Measurements from ENCODE around the gene GINS2. TPM values are rescaled to one million over a fixed set of nuclear protein-coding genes. Genes with fewer than 3 reads are reported as not detected.

Gene GINS2
- total RNA-seq, 1 experiment from 2014 or later = 38.0 TPM

DNA sequence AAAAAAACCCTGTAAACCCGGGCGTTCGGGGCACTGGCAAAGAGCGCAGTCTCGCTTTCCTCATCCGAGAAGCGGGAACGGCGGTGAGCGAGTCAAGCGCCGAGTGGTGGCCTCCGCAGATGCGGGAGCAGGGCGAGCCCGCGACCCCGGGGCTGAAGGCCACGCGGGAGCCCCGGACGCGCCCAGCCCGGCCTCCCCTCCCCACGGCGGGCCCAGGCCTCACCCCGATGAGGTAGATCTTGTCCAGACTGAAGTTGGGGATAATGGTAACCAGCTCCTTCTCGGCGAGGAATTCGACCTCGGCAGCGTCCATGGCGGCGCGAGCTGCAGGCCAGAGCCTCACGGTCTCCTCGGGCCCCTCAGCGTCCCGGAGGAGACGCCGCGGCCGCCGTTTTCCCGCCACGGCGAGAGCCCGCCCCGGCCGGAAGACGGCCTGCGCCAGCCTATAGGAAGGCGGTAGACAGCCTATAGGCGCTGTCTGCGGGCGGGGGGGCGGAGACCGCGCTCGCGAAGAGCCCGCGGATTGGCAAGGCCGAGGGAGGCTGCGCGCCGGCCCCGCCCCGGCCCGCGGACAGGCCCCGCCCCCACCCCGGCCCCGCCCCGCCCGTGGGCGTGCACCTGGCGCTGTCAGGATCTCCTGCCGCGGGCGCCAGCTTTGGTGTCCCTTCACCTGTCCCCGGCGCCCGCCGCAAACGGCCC is at the start of gene GINS2 (continued):
- TF ChIP-seq, protein P1, sequence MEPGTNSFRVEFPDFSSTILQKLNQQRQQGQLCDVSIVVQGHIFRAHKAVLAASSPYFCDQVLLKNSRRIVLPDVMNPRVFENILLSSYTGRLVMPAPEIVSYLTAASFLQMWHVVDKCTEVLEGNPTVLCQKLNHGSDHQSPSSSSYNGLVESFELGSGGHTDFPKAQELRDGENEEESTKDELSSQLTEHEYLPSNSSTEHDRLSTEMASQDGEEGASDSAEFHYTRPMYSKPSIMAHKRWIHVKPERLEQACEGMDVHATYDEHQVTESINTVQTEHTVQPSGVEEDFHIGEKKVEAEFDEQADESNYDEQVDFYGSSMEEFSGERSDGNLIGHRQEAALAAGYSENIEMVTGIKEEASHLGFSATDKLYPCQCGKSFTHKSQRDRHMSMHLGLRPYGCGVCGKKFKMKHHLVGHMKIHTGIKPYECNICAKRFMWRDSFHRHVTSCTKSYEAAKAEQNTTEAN (CRISPR knock-in tag; IDR thresholded peaks at IDR 0.05) = 0 out of 2 replicates have a peak, but pooled peaks have one; percentile 23
- TF ChIP-seq ZBTB21 (CRISPR knock-in tag; IDR thresholded peaks at IDR 0.05; ENCODE audit: borderline replicate concordance) (no peak), ZNF121 (CRISPR knock-in tag; IDR thresholded peaks at IDR 0.05) (no peak), ZNF396 (CRISPR knock-in tag; IDR thresholded peaks at IDR 0.05; ENCODE audit: borderline replicate concordance) (no peak), FOXK1 (CRISPR knock-in tag; IDR thresholded peaks at IDR 0.05) (peak; percentile 75; the same call in 1 of the 2 replicates), ZNF138 (CRISPR knock-in tag; conservative IDR thresholded peaks at IDR 0.05) (no peak; the same call in 1 of the 2 replicates), MYBL2 (CRISPR knock-in tag; IDR thresholded peaks at IDR 0.05) (peak; percentile 53), CREM (CRISPR knock-in tag; IDR thresholded peaks at IDR 0.05) (no peak; the same call in 1 of the 2 replicates), MXD4 (CRISPR knock-in tag; IDR thresholded peaks at IDR 0.05; ENCODE audit: borderline replicate concordance) (no peak), ZNF232 (CRISPR knock-in tag; IDR thresholded peaks at IDR 0.05) (peak; percentile 17; the same call in 1 of the 2 replicates)
- TF ChIP-seq, protein P2, sequence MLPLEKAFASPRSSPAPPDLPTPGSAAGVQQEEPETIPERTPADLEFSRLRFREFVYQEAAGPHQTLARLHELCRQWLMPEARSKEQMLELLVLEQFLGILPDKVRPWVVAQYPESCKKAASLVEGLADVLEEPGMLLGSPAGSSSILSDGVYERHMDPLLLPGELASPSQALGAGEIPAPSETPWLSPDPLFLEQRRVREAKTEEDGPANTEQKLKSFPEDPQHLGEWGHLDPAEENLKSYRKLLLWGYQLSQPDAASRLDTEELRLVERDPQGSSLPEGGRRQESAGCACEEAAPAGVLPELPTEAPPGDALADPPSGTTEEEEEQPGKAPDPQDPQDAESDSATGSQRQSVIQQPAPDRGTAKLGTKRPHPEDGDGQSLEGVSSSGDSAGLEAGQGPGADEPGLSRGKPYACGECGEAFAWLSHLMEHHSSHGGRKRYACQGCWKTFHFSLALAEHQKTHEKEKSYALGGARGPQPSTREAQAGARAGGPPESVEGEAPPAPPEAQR (CRISPR knock-in tag; IDR thresholded peaks at IDR 0.05) = no peak
- TF ChIP-seq, protein P3, sequence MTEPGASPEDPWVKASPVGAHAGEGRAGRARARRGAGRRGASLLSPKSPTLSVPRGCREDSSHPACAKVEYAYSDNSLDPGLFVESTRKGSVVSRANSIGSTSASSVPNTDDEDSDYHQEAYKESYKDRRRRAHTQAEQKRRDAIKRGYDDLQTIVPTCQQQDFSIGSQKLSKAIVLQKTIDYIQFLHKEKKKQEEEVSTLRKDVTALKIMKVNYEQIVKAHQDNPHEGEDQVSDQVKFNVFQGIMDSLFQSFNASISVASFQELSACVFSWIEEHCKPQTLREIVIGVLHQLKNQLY (CRISPR knock-in tag; IDR thresholded peaks at IDR 0.05) = no peak
- TF ChIP-seq, protein P4, sequence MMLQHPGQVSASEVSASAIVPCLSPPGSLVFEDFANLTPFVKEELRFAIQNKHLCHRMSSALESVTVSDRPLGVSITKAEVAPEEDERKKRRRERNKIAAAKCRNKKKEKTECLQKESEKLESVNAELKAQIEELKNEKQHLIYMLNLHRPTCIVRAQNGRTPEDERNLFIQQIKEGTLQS (CRISPR knock-in tag; conservative IDR thresholded peaks at IDR 0.05) = no peak
- TF ChIP-seq, protein P5, sequence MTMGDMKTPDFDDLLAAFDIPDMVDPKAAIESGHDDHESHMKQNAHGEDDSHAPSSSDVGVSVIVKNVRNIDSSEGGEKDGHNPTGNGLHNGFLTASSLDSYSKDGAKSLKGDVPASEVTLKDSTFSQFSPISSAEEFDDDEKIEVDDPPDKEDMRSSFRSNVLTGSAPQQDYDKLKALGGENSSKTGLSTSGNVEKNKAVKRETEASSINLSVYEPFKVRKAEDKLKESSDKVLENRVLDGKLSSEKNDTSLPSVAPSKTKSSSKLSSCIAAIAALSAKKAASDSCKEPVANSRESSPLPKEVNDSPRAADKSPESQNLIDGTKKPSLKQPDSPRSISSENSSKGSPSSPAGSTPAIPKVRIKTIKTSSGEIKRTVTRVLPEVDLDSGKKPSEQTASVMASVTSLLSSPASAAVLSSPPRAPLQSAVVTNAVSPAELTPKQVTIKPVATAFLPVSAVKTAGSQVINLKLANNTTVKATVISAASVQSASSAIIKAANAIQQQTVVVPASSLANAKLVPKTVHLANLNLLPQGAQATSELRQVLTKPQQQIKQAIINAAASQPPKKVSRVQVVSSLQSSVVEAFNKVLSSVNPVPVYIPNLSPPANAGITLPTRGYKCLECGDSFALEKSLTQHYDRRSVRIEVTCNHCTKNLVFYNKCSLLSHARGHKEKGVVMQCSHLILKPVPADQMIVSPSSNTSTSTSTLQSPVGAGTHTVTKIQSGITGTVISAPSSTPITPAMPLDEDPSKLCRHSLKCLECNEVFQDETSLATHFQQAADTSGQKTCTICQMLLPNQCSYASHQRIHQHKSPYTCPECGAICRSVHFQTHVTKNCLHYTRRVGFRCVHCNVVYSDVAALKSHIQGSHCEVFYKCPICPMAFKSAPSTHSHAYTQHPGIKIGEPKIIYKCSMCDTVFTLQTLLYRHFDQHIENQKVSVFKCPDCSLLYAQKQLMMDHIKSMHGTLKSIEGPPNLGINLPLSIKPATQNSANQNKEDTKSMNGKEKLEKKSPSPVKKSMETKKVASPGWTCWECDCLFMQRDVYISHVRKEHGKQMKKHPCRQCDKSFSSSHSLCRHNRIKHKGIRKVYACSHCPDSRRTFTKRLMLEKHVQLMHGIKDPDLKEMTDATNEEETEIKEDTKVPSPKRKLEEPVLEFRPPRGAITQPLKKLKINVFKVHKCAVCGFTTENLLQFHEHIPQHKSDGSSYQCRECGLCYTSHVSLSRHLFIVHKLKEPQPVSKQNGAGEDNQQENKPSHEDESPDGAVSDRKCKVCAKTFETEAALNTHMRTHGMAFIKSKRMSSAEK (CRISPR knock-in tag; IDR thresholded peaks at IDR 0.05; ENCODE audit: borderline replicate concordance) = no peak
- TF ChIP-seq, protein P6, sequence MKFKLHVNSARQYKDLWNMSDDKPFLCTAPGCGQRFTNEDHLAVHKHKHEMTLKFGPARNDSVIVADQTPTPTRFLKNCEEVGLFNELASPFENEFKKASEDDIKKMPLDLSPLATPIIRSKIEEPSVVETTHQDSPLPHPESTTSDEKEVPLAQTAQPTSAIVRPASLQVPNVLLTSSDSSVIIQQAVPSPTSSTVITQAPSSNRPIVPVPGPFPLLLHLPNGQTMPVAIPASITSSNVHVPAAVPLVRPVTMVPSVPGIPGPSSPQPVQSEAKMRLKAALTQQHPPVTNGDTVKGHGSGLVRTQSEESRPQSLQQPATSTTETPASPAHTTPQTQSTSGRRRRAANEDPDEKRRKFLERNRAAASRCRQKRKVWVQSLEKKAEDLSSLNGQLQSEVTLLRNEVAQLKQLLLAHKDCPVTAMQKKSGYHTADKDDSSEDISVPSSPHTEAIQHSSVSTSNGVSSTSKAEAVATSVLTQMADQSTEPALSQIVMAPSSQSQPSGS (CRISPR knock-in tag; IDR thresholded peaks at IDR 0.05; ENCODE audit: borderline replicate concordance, low read depth) = no peak

DNA sequence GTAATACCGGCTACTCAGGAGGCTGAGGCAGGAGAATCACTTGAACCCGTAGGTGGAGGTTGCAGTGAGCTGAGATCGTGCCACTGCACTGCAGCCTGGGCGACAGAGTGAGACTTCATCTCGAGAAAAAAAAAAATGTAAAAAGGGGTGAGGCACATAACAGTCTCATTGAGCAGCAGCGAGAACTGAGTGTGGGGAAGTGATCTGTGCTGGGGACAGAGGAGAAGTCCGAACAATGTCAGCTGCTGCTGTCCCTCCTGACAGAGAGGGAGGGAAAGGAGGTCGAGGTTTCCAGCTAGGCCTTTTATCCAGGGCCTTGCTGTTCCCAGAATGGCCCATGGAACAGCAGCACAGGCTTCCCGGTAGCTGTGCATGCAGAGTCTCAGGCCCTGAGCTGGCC is 48.2 kb upstream of the GINS2 start:
- Mint-ChIP-seq H3K36me3 (no peaks in the 10 kb centered on the region), H3K4me1 (peaks cover 8% of the 10 kb centered on the region), H3K27ac (no peak overlapping the region), H3K9me3 (no peaks in the 10 kb centered on the region), H3K27me3 (ENCODE audit: low read depth) (no peaks in the 10 kb centered on the region; the same call in 1 of the 2 replicates), H3K4me3 (no peak overlapping the region)
- ChIA-PET CTCF (interaction anchor here (0.8 to 1.2 kb wide), 5 partner anchors 17 to 321 kb away, joined by 3 to 6 read pairs (median 4); no protein-coding TSS in a partner anchor), POLR2A (no interaction called here)
- no peak for DNase-seq (ENCODE audit: low spot score)
- no peak for ATAC-seq
- TF ChIP-seq, protein P7, sequence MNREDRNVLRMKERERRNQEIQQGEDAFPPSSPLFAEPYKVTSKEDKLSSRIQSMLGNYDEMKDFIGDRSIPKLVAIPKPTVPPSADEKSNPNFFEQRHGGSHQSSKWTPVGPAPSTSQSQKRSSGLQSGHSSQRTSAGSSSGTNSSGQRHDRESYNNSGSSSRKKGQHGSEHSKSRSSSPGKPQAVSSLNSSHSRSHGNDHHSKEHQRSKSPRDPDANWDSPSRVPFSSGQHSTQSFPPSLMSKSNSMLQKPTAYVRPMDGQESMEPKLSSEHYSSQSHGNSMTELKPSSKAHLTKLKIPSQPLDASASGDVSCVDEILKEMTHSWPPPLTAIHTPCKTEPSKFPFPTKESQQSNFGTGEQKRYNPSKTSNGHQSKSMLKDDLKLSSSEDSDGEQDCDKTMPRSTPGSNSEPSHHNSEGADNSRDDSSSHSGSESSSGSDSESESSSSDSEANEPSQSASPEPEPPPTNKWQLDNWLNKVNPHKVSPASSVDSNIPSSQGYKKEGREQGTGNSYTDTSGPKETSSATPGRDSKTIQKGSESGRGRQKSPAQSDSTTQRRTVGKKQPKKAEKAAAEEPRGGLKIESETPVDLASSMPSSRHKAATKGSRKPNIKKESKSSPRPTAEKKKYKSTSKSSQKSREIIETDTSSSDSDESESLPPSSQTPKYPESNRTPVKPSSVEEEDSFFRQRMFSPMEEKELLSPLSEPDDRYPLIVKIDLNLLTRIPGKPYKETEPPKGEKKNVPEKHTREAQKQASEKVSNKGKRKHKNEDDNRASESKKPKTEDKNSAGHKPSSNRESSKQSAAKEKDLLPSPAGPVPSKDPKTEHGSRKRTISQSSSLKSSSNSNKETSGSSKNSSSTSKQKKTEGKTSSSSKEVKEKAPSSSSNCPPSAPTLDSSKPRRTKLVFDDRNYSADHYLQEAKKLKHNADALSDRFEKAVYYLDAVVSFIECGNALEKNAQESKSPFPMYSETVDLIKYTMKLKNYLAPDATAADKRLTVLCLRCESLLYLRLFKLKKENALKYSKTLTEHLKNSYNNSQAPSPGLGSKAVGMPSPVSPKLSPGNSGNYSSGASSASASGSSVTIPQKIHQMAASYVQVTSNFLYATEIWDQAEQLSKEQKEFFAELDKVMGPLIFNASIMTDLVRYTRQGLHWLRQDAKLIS (CRISPR knock-in tag; IDR thresholded peaks at IDR 0.05; ENCODE audit: borderline replicate concordance) = no peak
- no peak for TF ChIP-seq ATF1 (CRISPR knock-in tag; IDR thresholded peaks at IDR 0.05)
- TF ChIP-seq, protein P6 (CRISPR knock-in tag; IDR thresholded peaks at IDR 0.05; ENCODE audit: borderline replicate concordance, low read depth) = no peak
- TF ChIP-seq NFE2L1 (CRISPR knock-in tag; IDR thresholded peaks at IDR 0.05) = no peak
